ENCODE results near the gene SLC25A53. TPM values are rescaled to one million over a fixed set of nuclear protein-coding genes. Genes with fewer than 3 reads are reported as not detected.

Gene SLC25A53
- total and polyA plus RNA-seq, 2 of the 13 experiments (the other 11 are each of a cell fraction or from before 2014, with no cell fraction given): 3.4 to 4.5 TPM

GRCh38 chrX:104112326-104112951 lies 44.4 kb downstream of the SLC25A53 start, which contains the start of gene ZCCHC18 (continued):
- TF ChIP-seq RBFOX2 (IDR thresholded peaks at IDR 0.05; ENCODE audit: low read depth, low read length) (0 out of 2 replicates have a peak, but pooled peaks have one; percentile 17), MXD1 (CRISPR knock-in tag; IDR thresholded peaks at IDR 0.05) (0 out of 2 replicates have a peak, but pooled peaks have one; percentile 30), DRAP1 (CRISPR knock-in tag; IDR thresholded peaks at IDR 0.05) (no peak), TCF7L2 (IDR thresholded peaks at IDR 0.05; ENCODE audit: low read depth, low read length) (no peak), ZNF501 (CRISPR knock-in tag; IDR thresholded peaks at IDR 0.05) (no peak), GABPB1 (CRISPR knock-in tag; IDR thresholded peaks at IDR 0.05) (peak; percentile 72; the same call in 1 of the 2 replicates), ZNF687 (CRISPR knock-in tag; IDR thresholded peaks at IDR 0.05) (peak; percentile 83), KDM5B (CRISPR knock-in tag; IDR thresholded peaks at IDR 0.05; ENCODE audit: borderline replicate concordance) (0 out of 2 replicates have a peak, but pooled peaks have one; percentile 37), ZNF891 (CRISPR knock-in tag; IDR thresholded peaks at IDR 0.05) (0 out of 2 replicates have a peak, but pooled peaks have one; percentile 30), ATF6 (CRISPR knock-in tag; conservative IDR thresholded peaks at IDR 0.05) (no peak), HMGXB4 (CRISPR knock-in tag; IDR thresholded peaks at IDR 0.05; ENCODE audit: borderline replicate concordance in 1 of 2, low read depth in 1 of 2) (0 out of 4 replicates have a peak, but pooled peaks of 1 of the 2 experiments have one; percentile 19), NFYB (CRISPR knock-in tag; IDR thresholded peaks at IDR 0.05) (0 out of 2 replicates have a peak, but pooled peaks have one; percentile 21), ATF7-NPFF (CRISPR knock-in tag; IDR thresholded peaks at IDR 0.05; ENCODE audit: low read depth) (0 out of 2 replicates have a peak, but pooled peaks have one; percentile 46), ZFX (CRISPR knock-in tag; IDR thresholded peaks at IDR 0.05; ENCODE audit: low read depth) (peak; percentile 17; the same call in 1 of the 2 replicates)
